ENCODE measurements around the gene SLC30A7. TPM values are rescaled to one million over a fixed set of nuclear protein-coding genes. Genes with fewer than 3 reads are reported as not detected.

The SLC30A7 gene
- polyA plus RNA-seq, 3 donors = 9.2 to 23.3 (median 17.6) TPM

- Histone ChIP-seq H3K9ac (ENCODE audit: insufficient read depth, low read length, poor library complexity, severe bottlenecking) (no peak overlapping the region), H3K27ac (ENCODE audit: low read depth in 1 of 2, low read length in 2 of 2) (peak overlapping the region in 1 of 2 donors; percentile 44), H4K20me1 (ENCODE audit: insufficient read depth, low read length) (peaks cover 7% of the 10 kb centered on the region), H3K27me3 (ENCODE audit: control insufficient read depth in 2 of 2, insufficient read depth in 2 of 2, low read length in 2 of 2) (no peaks in the 10 kb centered on the region), H3K9me3 (replicated peaks in 1 of 2; ENCODE audit: control insufficient read depth in 1 of 2, insufficient read depth in 1 of 2, low read length in 2 of 2) (no peaks in the 10 kb centered on the region), H3K4me1 (ENCODE audit: control insufficient read depth in 1 of 2, insufficient read depth in 2 of 2, low read length in 2 of 2) (no peaks in the 10 kb centered on the region), H3K36me3 (replicated peaks in 1 of 2; ENCODE audit: control insufficient read depth in 1 of 2, insufficient read depth in 2 of 2, low read length in 2 of 2) (peaks cover 24 to 48% of the 10 kb centered on the region in 2 donors), H2AFZ (ENCODE audit: insufficient read depth, low read depth, low read length, poor library complexity, severe bottlenecking) (no peak overlapping the region), H3K79me2 (ENCODE audit: insufficient read depth, low read length) (no peaks in the 10 kb centered on the region), H3K4me2 (replicated peaks; ENCODE audit: extremely low read depth, low read length, poor library complexity, severe bottlenecking) (no peak overlapping the region), H3K4me3 (replicated peaks in 1 of 3; ENCODE audit: low read depth in 2 of 3, low read length in 3 of 3) (no peak overlapping the region)
- H3K9me3 Mint-ChIP-seq = no peaks in the 10 kb centered on the region
- no peak overlapping the region for H3K4me3 Mint-ChIP-seq
- H3K36me3 Mint-ChIP-seq = peaks cover 39 to 50% of the 10 kb centered on the region in 2 donors
- H3K27ac Mint-ChIP-seq = peak overlapping the region in 1 of 7 donors; percentile 1
- 100% methylated on average over 2 of the region's 9 CpGs for WGBS (ENCODE audit: insufficient coverage)
- H3K27me3 Mint-ChIP-seq (ENCODE audit: low read depth in 3 of 3) = no peaks in the 10 kb centered on the region
- H3K4me1 Mint-ChIP-seq = peaks cover 17% of the 10 kb centered on the region
- no peak for DNase-seq
- TF ChIP-seq CTCF (IDR thresholded peaks at IDR 0.05) = no peak
- intact Hi-C loops (cut with micrococcal nuclease) = no loop called here
These were observed 45.8 kb downstream of the SLC30A7 start for GRCh38 chr1:100941580-100942216.

DNA sequence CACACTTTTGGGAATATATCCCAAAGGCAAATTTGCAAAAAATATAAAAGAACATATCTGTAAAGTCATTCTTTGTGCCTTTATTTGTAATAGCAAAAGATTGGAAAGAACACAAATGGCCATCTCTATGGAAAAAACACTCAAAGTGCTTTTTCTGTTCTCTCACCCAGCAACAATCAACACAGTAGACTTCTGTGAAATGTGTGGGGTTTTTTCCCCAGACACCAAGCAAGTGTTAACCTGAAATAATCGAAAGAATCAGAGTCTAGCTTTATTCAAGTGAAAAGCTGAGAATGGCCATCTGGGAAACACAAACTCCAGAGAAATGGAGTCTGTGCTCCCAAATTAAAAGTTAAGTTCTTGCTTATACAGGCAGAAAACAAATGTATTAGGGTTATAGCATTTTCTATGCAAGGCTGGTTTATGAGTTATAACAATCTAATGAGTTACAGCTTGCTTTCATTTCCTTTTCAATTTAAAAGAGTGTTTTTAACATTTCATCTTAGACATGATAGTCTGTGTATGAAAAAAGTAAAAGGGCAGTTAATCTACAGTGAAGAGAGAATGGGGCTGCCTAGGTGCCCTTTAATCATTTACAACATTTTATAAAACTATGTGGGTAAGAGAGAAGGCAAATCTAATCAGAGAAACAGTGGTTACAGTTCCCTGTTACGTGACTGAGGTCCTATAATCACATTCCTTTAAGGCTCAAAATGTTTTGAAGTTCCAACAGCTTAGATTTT, 46.6 kb downstream of the SLC30A7 start:
- peak overlapping the region in 2 of 7 donors; percentile 4 to 67 for H3K27ac Mint-ChIP-seq
- WGBS (ENCODE audit: insufficient coverage) = no CpG with 5 or more reads among the region's 2 CpGs

More for the DNA sequence above, 46.6 kb downstream of the SLC30A7 start:
- H3K27me3 ChIP-seq (ENCODE audit: control insufficient read depth in 2 of 2, insufficient read depth in 2 of 2, low read length in 2 of 2) = no peaks in the 10 kb centered on the region
- no peak for TF ChIP-seq CTCF (IDR thresholded peaks at IDR 0.05)
- no peak overlapping the region for H3K4me2 ChIP-seq (replicated peaks; ENCODE audit: extremely low read depth, low read length, poor library complexity, severe bottlenecking)
- H3K4me3 ChIP-seq (replicated peaks in 1 of 3; ENCODE audit: low read depth in 2 of 3, low read length in 3 of 3) = no peak overlapping the region
- no peak overlapping the region for H3K27ac ChIP-seq (ENCODE audit: low read depth in 1 of 2, low read length in 2 of 2)
- intact Hi-C loops (cut with micrococcal nuclease) = no loop called here
- Mint-ChIP-seq H3K9me3 (peaks cover 0 to 4% (median 0%) of the 10 kb centered on the region in 7 donors), H3K4me1 (peaks cover 18% of the 10 kb centered on the region), H3K36me3 (peaks cover 40 to 51% of the 10 kb centered on the region in 2 donors), H3K27me3 (ENCODE audit: low read depth in 3 of 3) (no peaks in the 10 kb centered on the region), H3K4me3 (no peak overlapping the region)
- peaks cover 7% of the 10 kb centered on the region for H4K20me1 ChIP-seq (ENCODE audit: insufficient read depth, low read length)
- no peak overlapping the region for H2AFZ ChIP-seq (ENCODE audit: insufficient read depth, low read depth, low read length, poor library complexity, severe bottlenecking)
- no peaks in the 10 kb centered on the region for H3K9me3 ChIP-seq (replicated peaks in 1 of 2; ENCODE audit: control insufficient read depth in 1 of 2, insufficient read depth in 1 of 2, low read length in 2 of 2)
- H3K9ac ChIP-seq (ENCODE audit: insufficient read depth, low read length, poor library complexity, severe bottlenecking) = no peak overlapping the region
- no peaks in the 10 kb centered on the region for H3K4me1 ChIP-seq (ENCODE audit: control insufficient read depth in 1 of 2, insufficient read depth in 2 of 2, low read length in 2 of 2)
- no peak for DNase-seq
- H3K79me2 ChIP-seq (ENCODE audit: insufficient read depth, low read length) = no peaks in the 10 kb centered on the region
- peaks cover 24 to 42% of the 10 kb centered on the region in 2 donors for H3K36me3 ChIP-seq (replicated peaks in 1 of 2; ENCODE audit: control insufficient read depth in 1 of 2, insufficient read depth in 2 of 2, low read length in 2 of 2)
